Mesendoderm (in vitro differentiated cells): ENCODE data around the gene CTSF.
"Not testable (repeated sequence)": the region's sequence is repeated elsewhere in the genome, so short reads cannot be mapped to it uniquely, and the experiment has no call there.

Experiments used
- DNase-seq: peaks from one replicate; pipeline ENCODE4 v3.0.0; 2013
- H2AK5ac ChIP-seq: 2 replicates; pipeline ENCODE4 v1.6.1; 2013; ENCODE audit warnings: low read length, inconsistent platforms
- H2BK120ac ChIP-seq: 2 replicates; pipeline ENCODE4 v1.6.1; 2013; ENCODE audit warnings: low read depth, mild to moderate bottlenecking, low read length, moderate library complexity, mixed read lengths
- H2BK15ac ChIP-seq: replicated peaks from 2 replicates; pipeline ENCODE4 v1.6.1; 2013; ENCODE audit warnings: low read depth, mild to moderate bottlenecking, moderate library complexity
- H2BK5ac ChIP-seq: 2 replicates; pipeline ENCODE4 v1.6.1; 2013; ENCODE audit warnings: low read length, inconsistent platforms
- H3K18ac ChIP-seq: 2 replicates; pipeline ENCODE4 v1.6.1; 2013; ENCODE audit warnings: mild to moderate bottlenecking, low read length, mixed read lengths
- H3K23ac ChIP-seq: one replicate; pipeline ENCODE4 v1.6.1; 2013; ENCODE audit warnings: low read length
- H3K27ac ChIP-seq: 2 replicates; pipeline ENCODE4 v1.5.1; 2013; ENCODE audit warnings: low read depth, mild to moderate bottlenecking, inconsistent platforms, low read length, moderate library complexity
- H3K27me3 ChIP-seq: 2 replicates; pipeline ENCODE4 v1.6.1; 2013; ENCODE audit warnings: low read length, control low read depth, mild to moderate bottlenecking, inconsistent platforms; ENCODE audit not compliant: insufficient read depth, poor library complexity
- H3K36me3 ChIP-seq: 2 replicates; pipeline ENCODE4 v1.6.1; 2013; ENCODE audit warnings: low read length, inconsistent platforms; ENCODE audit not compliant: control insufficient read depth, insufficient read depth
- H3K4ac ChIP-seq: one replicate; pipeline ENCODE4 v1.6.1; 2013; ENCODE audit warnings: low read depth, mild to moderate bottlenecking, low read length, moderate library complexity
- H3K4me1 ChIP-seq: 2 replicates; pipeline ENCODE4 v1.6.1; 2013; ENCODE audit warnings: low read depth, low read length, inconsistent platforms; ENCODE audit not compliant: control insufficient read depth
- H3K4me2 ChIP-seq: 2 replicates; pipeline ENCODE4 v1.6.1; 2013; ENCODE audit warnings: low read length
- H3K4me3 ChIP-seq: 2 replicates; pipeline ENCODE4 v1.5.1; 2013; ENCODE audit warnings: mild to moderate bottlenecking, low read length
- H3K56ac ChIP-seq: one replicate; pipeline ENCODE4 v1.6.1; 2013; ENCODE audit warnings: low read length
- H3K79me1 ChIP-seq: 2 replicates; pipeline ENCODE4 v1.6.1; 2013; ENCODE audit warnings: low read length, inconsistent platforms
- H3K79me2 ChIP-seq: 2 replicates; pipeline ENCODE4 v1.6.1; 2013; ENCODE audit warnings: mild to moderate bottlenecking, low read length; ENCODE audit not compliant: control insufficient read depth, insufficient read depth
- H3K9ac ChIP-seq: 2 replicates; pipeline ENCODE4 v1.6.1; 2013; ENCODE audit warnings: low read length, inconsistent platforms
- H4K5ac ChIP-seq: one replicate; pipeline ENCODE4 v1.6.1; 2013; ENCODE audit warnings: low read length
- H4K8ac ChIP-seq: one replicate; pipeline ENCODE4 v1.6.1; 2013; ENCODE audit warnings: low read depth, mild to moderate bottlenecking, control low read depth, low read length, moderate library complexity
- WGBS: extraction: QIAGEN DNeasy Blood & Tissue Kit; methylation state at CpG from one replicate; pipeline ENCODE4 v1.1.7; 2013; ENCODE audit warnings: low lambda C conversion rate, missing lambda C conversion rate; ENCODE audit not compliant: insufficient coverage; ENCODE audit errors: extremely low coverage; 5-methylcytosine and 5-hydroxymethylcytosine counted together

Gene CTSF

GRCh38 chr11:66592457-66593302, 24.3 kb upstream of the CTSF start, which contains the start of the genes CCDC87 and CCS:
Gene CCDC87 (minus strand): TSS chr11:66593063. CDS start chr11:66593015, 48 bp downstream.
Gene CCS (plus strand): TSS chr11:66593185. CDS start chr11:66593262, 77 bp downstream.
- no peak within 1 kb of the TSS for H3K18ac ChIP-seq
- no peak within 1 kb of the TSS for H3K27ac ChIP-seq
- H3K56ac ChIP-seq: peak within 1 kb of the TSS; percentile 92
- H3K27me3 ChIP-seq: no peaks in the 10 kb centered on the region
- peak within 1 kb of the TSS; percentile 49 for H3K4me3 ChIP-seq
- H3K4me1 ChIP-seq: no peaks in the 10 kb centered on the region
- H3K4me2 ChIP-seq: peak within 1 kb of the TSS; percentile 69
- peak within 1 kb of the TSS; percentile 86 for H3K9ac ChIP-seq
- H3K4ac ChIP-seq: no peak within 1 kb of the TSS
- H4K8ac ChIP-seq: no peak within 1 kb of the TSS
- H2AK5ac ChIP-seq: no peak within 1 kb of the TSS
- no CpG with 5 or more reads among the region's 68 CpGs for WGBS
- DNase-seq: peak; percentile 97
- no peaks in the 10 kb centered on the region for H3K79me1 ChIP-seq
- no peak within 1 kb of the TSS for H2BK5ac ChIP-seq
- H4K5ac ChIP-seq: no peak within 1 kb of the TSS
- peak within 1 kb of the TSS; percentile 45 for H3K23ac ChIP-seq
- no peak within 1 kb of the TSS for H2BK120ac ChIP-seq
- H3K36me3 ChIP-seq: no peaks in the 10 kb centered on the region
- no peak within 1 kb of the TSS for H2BK15ac ChIP-seq
- no peaks in the 10 kb centered on the region for H3K79me2 ChIP-seq

DNA sequence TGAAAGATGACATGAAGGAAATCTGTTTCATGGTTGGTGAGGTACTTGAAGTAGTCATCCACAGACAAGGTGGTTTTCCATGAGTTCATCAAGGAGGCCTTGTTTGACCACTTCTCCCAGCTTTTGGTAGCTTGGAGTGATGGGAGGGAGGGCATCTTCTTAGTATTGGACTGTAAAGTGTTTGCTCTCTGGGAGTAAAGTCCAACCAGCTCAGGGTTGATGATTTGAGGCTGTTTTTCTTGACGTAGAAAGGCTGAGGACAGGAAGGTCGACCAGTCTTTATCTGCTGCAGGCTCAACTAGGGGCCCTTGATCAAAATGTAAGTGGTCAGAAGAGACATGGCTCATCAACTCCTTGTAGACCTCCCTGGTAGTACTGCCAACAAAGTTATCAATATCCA, 22.8 kb upstream of the CTSF start:
- no peak overlapping the region for H3K4ac ChIP-seq
- no peak overlapping the region for H2BK5ac ChIP-seq
- H2AK5ac ChIP-seq: no peak overlapping the region
- no peak overlapping the region for H3K18ac ChIP-seq
- H3K23ac ChIP-seq: no peak overlapping the region
- no CpG with 5 or more reads among the region's 2 CpGs for WGBS
- no peaks in the 10 kb centered on the region for H3K27me3 ChIP-seq
- H3K79me2 ChIP-seq: no peaks in the 10 kb centered on the region
- no peak overlapping the region for H3K9ac ChIP-seq
- no peak overlapping the region for H2BK120ac ChIP-seq
- no peak overlapping the region for H3K56ac ChIP-seq
- no peak overlapping the region for H2BK15ac ChIP-seq
- DNase-seq: no peak
- no peak overlapping the region for H3K4me3 ChIP-seq
- no peaks in the 10 kb centered on the region for H3K36me3 ChIP-seq
- no peak overlapping the region for H3K27ac ChIP-seq
- H3K79me1 ChIP-seq: no peaks in the 10 kb centered on the region
- no peaks in the 10 kb centered on the region for H3K4me1 ChIP-seq
- no peak overlapping the region for H3K4me2 ChIP-seq
- H4K5ac ChIP-seq: no peak overlapping the region
- no peak overlapping the region for H4K8ac ChIP-seq

DNA sequence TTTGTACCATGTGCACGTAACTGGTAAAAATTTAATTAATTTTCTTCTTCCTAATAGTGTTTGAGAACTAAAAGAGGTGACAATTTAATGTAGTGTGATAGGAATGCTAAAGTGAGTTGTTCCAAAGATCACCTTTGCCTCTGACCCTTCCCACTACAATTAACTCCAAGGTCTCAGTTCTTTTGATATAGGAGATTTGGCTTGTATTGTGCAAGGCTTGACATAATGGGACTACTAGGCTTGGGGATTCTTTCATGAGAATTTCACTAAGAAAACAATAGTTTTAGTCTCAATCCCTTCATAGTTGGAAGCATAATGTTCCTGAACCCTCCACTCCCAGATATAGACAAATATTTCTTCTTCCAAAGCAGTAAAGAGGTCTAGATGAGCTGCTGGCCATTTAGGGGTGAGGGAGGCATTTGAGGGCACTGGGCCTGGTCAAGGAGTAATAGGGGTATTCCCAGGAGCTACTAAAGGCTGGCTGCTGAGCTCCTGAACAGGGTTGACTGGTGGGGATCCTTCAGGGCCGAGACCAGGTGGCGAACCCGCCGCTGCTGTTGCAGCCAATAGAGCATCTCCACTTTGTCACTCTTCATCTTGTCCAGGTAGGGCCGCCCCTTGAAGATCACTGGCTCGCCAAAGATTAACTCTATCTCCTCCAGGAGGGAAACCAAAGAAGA, 21.7 kb upstream of the CTSF start:
- no peaks in the 10 kb centered on the region for H3K27me3 ChIP-seq
- no peak overlapping the region for H2BK15ac ChIP-seq
- no peaks in the 10 kb centered on the region for H3K79me2 ChIP-seq
- no peak overlapping the region for H3K4me2 ChIP-seq
- H2BK120ac ChIP-seq: no peak overlapping the region
- DNase-seq: no peak
- H3K27ac ChIP-seq: no peak overlapping the region
- no peak overlapping the region for H4K5ac ChIP-seq
- H3K18ac ChIP-seq: no peak overlapping the region
- no peaks in the 10 kb centered on the region for H3K79me1 ChIP-seq
- H2BK5ac ChIP-seq: no peak overlapping the region
- no peak overlapping the region for H3K56ac ChIP-seq
- no CpG with 5 or more reads among the region's 7 CpGs for whole genome bisulfite sequencing
- H3K4ac ChIP-seq: no peak overlapping the region
- H2AK5ac ChIP-seq: no peak overlapping the region
- no peak overlapping the region for H3K23ac ChIP-seq
- no peak overlapping the region for H4K8ac ChIP-seq
- no peak overlapping the region for H3K9ac ChIP-seq
- no peak overlapping the region for H3K4me3 ChIP-seq
- H3K36me3 ChIP-seq: no peaks in the 10 kb centered on the region
- no peaks in the 10 kb centered on the region for H3K4me1 ChIP-seq

DNA sequence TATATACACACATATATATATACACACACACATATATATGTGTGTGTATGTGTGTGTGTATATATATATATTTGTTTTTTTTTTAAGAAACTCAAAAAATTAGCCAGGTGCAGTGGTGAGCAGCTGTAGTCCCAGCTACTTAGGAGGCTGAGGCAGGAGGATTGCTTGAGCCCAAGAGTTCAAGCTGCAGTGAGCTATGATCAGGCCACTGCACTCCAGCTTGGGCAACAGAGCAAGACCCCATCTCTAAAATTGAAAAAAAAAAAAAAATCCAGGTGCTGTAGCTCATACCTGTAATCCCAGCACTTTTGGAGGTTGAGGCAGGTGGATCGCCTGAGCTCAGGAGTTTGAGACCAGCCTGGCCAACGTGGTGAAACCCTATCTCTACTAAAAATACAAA, 20.9 kb upstream of the CTSF start:
- H2AK5ac ChIP-seq, H3K27ac ChIP-seq, H3K4me3 ChIP-seq, H2BK120ac ChIP-seq, H2BK15ac ChIP-seq, H4K8ac ChIP-seq, DNase-seq, H3K36me3 ChIP-seq, H3K79me2 ChIP-seq, H3K23ac ChIP-seq, H3K56ac ChIP-seq, H3K18ac ChIP-seq, H2BK5ac ChIP-seq, H3K4ac ChIP-seq, H3K9ac ChIP-seq, H4K5ac ChIP-seq, H3K4me2 ChIP-seq, H3K27me3 ChIP-seq, H3K4me1 ChIP-seq, H3K79me1 ChIP-seq: not testable (repeated sequence)
- no CpG with 5 or more reads among the region's 2 CpGs for WGBS

DNA sequence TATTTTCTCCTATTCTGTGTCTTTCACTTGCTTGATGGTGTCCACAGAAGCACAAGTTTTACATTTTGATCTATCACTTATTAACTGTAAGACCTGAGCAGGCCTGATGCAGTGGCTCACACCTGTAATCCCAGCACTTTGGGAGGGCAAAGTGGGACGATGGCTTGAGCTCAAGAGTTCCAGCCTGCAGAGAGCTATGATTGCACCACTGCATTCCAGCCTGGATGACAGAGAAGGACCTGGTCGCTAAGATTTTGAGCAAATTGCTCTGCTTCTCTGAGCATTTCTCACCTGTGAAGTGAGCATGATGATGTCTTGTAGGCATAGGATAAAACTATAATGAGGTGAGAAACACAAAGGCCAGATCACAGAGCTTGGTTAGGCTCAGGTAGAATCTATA, 17.7 kb upstream of the CTSF start:
- Histone ChIP-seq H4K5ac (no peak overlapping the region), H3K36me3 (no peaks in the 10 kb centered on the region), H3K4ac (no peak overlapping the region), H3K4me2 (no peak overlapping the region), H2AK5ac (no peak overlapping the region), H3K4me1 (no peaks in the 10 kb centered on the region), H2BK5ac (no peak overlapping the region), H3K27ac (no peak overlapping the region), H3K27me3 (no peaks in the 10 kb centered on the region), H3K79me2 (no peaks in the 10 kb centered on the region), H3K18ac (no peak overlapping the region), H3K23ac (no peak overlapping the region), H4K8ac (no peak overlapping the region), H3K56ac (no peak overlapping the region), H3K79me1 (no peaks in the 10 kb centered on the region), H3K9ac (no peak overlapping the region), H2BK15ac (no peak overlapping the region), H2BK120ac (no peak overlapping the region), H3K4me3 (no peak overlapping the region)
- DNase-seq: no peak
- WGBS: no CpG with 5 or more reads among the region's 2 CpGs
